ENCODE results near the gene ZDHHC8.

ZDHHC8 gene, protein sequence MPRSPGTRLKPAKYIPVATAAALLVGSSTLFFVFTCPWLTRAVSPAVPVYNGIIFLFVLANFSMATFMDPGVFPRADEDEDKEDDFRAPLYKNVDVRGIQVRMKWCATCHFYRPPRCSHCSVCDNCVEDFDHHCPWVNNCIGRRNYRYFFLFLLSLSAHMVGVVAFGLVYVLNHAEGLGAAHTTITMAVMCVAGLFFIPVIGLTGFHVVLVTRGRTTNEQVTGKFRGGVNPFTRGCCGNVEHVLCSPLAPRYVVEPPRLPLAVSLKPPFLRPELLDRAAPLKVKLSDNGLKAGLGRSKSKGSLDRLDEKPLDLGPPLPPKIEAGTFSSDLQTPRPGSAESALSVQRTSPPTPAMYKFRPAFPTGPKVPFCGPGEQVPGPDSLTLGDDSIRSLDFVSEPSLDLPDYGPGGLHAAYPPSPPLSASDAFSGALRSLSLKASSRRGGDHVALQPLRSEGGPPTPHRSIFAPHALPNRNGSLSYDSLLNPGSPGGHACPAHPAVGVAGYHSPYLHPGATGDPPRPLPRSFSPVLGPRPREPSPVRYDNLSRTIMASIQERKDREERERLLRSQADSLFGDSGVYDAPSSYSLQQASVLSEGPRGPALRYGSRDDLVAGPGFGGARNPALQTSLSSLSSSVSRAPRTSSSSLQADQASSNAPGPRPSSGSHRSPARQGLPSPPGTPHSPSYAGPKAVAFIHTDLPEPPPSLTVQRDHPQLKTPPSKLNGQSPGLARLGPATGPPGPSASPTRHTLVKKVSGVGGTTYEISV

DNA sequence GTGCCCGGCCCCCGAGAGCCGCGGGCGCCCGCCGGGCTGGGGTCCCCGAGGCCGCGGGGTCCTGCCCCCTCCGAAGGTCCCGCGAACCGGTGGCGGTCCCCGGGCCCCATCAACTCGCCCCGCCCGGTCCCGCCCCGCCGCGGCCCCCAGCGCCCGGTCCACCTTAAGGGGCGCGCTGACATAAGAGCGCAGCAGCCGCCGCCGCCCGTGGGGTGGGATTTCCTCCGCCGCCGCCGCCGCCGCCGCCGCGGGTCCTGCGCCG is at the start of gene ZDHHC8:
TSS of gene ZDHHC8 (plus strand) at position 208 of the 262 bp plus-strand sequence. CDS start 144 bp downstream, outside the sequence.
- no peak for DNase-seq (ENCODE audit: low read depth)

DNA sequence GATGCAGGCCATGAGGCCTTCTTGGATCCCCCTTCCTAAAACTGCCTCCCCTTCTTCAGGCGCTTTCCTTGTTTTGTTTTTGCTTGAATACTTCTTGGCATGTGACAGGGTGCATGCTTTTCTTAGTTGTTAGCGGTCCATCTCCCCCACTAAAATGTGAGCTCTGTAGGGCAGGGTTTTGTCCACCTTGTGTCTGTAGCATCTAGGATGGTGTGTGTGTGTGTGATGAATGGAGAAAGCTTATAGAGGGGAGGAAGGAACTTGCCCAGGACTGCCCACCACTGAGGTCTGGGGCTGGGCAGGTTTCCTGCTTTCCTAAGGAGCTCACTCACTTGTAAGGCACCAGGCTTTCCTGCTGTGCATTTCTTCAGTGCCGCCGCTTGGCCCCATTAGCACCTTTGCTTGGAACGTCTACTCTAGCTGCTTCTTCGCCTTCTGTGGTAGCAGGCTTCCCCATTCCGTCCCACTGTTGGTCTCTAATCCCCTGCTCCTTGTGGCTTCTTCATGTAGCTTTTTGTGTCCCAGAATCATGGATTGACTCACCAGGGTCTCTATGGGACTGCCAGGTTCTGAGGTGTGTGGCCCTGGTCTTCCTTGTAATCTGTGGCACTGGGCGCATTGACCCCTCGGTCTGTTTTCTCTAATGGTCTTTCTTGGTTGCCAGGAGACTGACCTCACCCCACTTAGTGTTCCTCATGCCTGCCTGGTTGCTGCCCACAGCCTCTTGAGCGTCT is 48.3 kb upstream of the ZDHHC8 start:
- DNase-seq (ENCODE audit: low read depth) = no peak

DNA sequence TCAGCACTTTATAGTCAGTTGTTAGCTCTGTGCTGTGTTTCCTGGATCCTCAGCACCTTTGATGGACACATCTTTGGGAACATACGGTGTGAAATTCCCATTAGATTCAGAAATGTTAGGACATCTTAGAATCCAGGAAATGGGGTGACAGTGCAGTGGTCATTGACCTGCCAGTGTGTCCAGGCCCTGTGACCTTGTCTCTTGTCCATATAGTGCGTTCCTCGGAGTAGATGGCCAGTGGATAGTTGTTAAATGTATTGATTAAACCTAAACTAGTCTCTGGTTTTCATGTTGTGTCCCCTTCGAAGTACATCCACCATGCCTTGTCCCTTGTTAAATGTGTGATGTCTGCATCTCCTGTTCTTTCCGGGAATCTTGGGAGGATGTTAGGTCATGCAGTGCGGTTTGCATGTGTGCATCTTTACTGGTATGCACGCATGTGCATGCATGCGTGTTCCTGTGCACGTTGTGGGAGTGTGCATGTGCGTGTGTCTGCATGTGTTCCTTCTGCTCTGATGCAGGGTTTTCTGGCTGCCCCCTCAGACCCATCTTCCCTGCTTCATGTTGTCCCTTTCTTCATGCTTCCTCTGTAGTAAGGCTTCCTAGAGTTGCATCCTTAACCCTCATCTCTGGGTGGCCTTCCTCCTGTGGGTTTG is 47.6 kb upstream of the ZDHHC8 start:
- no peak for DNase-seq (ENCODE audit: low read depth)

DNA sequence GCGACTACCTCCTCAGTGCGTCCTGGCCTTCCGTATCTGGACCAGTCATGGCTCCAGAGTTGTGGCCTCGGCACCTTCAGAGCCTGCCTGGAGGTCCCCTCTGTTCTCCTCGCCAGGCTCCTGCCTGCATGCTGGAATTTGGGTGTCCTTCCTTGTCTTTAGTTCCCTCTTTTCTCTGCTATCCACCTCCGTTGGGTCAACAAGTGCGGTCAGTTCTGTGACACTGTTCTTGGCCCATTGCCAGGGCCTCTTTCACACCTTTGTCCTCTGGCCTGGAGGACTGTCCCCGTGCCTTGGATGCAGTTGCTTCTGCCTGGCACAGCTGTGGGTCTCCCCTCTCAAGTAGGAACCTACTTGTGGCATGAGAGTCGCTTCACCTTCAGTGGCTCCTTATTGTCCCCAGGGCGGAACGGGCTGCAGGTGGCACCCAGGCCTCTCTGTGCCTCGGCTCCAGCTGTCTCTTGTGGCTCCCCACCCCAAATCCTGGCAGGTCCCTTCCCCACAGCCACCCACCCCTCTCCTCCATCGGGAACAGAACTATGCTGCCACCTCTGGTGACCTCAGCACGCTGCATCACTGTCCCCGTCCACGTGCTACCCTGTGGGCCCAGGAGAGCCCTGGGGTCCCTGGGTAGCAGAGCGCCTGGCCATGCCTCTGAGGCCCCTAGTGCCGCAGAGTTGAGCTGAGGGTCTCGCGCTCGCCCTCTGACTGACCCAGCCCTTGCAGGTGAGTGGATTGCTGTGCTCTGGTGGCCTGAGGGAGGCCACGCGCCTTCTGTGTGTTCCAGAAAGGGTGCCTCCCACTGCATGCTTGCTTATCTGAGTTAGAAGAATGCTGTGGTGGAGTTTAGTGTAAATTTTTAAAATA is 46.8 kb upstream of the ZDHHC8 start:
- DNase-seq (ENCODE audit: low read depth) = no peak

DNA sequence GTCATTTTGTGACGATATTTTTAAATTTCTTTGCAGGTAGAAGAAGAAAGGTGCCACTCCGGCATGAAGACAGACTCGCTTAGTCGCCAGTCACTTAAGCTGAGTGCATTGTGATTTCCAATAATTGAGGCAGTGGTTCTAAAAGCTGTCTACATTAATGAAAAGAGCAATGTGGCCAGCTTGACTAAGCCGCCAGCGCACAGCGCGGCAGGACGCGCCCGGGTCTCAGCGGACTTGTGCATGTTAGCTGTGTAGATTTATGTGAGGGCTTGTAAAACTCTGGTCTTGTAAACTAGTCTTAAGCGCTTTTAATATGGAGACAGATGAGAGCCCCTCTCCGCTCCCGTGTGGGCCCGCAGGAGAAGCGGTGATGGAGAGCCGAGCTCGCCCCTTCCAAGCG is 46.0 kb upstream of the ZDHHC8 start:
- DNase-seq (ENCODE audit: low read depth) = no peak

DNA sequence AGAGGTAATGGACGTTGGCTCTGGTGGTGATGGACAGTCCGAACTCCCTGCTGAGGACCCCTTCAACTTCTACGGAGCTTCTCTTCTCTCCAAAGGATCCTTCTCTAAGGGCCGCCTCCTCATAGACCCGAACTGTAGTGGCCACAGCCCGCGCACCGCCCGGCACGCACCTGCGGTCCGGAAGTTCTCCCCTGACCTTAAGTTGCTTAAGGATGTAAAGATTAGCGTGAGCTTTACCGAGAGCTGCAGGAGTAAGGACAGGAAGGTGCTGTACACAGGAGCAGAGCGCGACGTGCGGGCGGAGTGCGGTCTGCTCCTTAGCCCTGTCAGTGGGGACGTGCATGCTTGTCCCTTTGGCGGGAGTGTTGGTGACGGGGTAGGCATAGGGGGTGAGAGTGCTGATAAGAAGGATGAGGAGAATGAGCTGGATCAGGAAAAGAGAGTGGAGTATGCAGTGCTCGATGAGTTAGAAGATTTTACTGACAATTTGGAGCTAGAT is 45.5 kb upstream of the ZDHHC8 start:
- DNase-seq (ENCODE audit: low read depth) = no peak

DNA sequence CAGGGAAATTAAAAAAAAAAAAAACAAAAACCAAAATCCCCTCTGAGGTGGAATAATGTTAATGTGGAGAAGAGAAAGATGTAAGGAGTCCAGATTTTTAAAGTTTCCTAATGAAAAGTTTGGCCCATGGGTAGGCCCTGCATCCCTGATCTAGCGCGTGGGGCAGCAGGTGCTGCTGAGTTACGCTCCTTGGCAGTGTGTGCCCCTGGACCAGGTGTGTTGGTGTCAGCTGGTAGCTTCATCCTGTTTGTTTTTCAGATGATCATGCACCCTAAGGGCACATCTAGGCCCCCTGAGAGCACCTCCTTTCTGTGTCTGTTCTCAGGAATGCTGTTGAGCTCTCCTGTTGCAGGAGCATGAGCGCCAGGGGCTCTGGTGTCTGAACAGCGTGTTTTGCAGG is 44.8 kb upstream of the ZDHHC8 start:
- DNase-seq (ENCODE audit: low read depth) = no peak

DNA sequence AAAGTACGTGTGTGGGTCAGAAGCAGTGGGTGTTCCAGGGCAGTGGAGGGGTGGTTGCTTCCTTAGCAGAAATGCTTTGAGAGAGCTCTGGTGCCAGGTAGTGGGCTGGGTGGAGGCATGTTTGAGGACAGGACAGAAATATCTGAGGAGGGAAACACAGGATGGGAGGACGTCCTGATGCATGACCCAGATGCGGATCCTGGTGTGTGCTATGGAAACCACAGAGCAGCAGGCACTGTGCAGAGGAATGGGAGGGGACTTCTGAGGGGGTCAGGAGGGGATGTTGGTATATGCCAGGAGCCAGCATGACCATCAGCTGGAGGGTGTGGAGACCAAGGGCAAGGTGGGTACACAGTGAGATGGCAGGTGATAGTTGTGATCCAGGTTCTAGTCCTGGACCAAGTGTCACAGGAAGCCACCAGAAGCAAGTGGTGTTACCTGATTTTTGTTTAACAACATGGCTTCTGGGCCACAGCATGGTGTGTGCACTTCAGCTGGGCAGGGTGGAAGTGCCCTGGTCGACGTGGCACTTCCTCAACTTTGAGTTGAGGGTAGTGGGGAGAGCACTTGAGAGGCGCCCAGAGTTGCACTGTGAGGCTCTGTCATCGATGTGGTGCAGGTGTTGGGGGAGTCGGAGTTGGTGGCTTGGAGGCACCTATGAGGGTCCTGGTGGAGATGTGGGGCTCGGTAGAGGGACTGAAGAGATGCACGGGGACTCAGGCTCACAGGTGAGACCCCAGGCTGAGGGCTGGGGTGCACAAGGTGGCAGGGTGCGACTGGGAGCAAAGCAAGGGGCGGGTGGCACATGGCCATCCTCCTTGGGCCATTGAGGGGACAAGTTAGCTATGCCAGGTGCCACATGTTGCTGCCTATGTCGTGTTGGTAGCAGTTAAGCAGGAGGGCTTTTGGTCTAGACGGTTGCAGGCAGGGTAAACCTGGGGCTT is 44.0 kb upstream of the ZDHHC8 start:
- DNase-seq (ENCODE audit: low read depth) = no peak

DNA sequence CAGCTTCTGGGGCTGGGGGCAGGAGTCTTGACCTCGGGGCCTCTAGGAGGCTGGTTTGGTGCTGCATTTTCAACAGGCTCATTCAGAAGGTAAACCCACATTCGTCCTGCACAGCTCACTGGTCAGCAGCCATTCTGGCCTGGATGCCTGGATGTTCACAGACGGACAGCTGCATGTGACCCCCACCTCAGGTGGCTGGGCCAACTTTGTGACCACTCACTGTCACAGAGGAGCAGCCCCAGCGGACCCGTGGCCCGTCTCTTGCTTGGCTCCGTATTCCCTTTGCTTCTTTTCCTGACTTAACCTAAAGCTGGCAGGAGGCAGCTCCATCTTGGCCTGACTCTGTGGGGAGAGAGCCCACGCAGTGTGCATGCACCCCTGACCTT is 43.3 kb upstream of the ZDHHC8 start:
- DNase-seq (ENCODE audit: low read depth) = no peak

DNA sequence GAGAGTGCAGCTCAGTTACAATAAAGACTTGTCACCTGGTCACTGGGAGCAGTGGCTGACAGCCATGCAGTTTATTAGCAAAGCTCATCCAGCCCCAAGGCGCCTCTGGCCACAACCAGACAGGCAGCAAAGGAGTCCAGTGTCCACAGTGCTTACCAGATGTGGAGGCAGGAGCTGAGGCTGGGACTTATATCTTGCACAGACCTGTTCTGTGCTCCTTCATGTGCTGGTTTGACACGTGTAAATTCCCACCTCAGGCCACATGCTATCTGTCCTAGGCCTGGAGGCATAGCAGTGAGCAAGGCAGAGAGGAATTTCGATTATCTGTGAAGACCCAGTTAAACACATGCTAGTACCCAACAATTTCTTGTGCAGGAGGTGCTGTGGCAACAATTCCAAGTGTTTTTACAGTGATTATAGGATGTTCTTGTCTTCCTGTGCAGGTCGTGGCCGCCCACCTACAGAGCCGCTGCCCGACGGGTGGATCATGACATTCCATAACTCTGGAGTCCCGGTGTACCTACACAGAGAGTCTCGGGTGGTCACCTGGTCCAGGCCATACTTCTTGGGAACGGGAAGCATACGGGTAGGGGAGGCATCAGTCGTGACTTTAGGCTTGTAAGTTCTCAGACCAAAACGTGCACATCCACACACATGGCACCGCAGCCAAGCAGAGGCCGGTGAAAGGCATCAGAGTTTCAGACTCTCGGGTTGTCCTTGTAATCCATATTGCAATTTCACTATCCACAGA is 42.2 kb upstream of the ZDHHC8 start:
- DNase-seq (ENCODE audit: low read depth) = no peak

DNA sequence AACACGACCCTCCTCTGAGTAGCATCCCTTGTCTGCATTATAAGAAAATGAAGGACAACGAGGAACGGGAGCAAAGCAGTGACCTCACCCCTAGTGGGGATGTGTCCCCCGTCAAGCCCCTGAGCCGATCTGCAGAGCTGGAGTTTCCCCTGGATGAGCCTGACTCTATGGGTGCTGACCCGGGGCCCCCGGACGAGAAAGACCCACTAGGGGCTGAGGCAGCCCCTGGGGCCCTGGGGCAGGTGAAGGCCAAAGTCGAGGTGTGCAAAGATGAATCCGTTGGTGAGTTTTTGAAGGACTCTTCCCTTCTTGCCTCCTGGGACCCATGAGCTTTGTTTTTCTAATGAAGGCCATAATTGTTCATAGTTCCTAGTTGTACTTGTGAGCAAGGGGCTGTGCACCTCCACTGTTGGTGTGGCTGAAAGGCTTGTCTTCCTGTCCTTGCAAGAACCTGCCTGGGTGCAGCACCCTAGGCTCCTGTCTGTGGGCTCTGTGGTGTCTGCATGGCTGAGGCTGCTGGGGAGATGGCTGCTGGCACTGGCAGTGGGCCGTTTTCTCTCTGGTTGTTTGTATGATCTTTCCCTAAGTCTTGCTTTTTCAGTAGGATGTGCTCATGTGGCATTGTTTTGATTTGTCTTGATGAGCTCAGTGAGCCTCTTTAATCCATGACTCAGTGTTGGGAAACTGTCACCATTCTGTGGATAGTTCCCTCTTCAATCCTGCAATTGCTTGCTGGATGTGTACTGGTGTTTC is 41.5 kb upstream of the ZDHHC8 start:
- DNase-seq (ENCODE audit: low read depth) = peak; percentile 53

DNA sequence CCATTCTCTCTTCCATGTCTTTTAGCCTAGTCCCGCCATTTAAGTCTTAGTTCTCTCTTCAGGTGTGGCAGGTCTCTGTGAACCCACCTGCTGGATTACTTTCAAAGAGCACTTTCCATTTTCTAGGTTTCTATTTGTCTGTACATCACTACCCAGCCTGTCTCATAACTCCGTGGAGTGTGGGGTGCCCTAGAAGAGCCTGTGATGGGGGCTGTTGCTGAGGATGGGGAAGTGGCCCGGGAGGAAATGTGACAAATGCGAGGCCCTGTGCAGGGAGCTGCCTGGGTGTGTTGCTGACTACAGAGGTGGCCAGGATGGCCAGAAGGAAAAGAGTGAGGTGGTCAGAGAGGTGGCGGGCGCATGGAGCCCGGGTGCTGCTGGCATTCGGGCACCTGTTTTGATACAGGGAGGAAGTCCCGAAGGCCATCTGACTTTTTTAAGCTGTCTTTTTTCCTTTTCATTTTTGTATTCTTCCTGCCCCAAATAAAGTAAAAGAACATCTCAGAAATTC is 40.8 kb upstream of the ZDHHC8 start:
- DNase-seq (ENCODE audit: low read depth) = no peak

DNA sequence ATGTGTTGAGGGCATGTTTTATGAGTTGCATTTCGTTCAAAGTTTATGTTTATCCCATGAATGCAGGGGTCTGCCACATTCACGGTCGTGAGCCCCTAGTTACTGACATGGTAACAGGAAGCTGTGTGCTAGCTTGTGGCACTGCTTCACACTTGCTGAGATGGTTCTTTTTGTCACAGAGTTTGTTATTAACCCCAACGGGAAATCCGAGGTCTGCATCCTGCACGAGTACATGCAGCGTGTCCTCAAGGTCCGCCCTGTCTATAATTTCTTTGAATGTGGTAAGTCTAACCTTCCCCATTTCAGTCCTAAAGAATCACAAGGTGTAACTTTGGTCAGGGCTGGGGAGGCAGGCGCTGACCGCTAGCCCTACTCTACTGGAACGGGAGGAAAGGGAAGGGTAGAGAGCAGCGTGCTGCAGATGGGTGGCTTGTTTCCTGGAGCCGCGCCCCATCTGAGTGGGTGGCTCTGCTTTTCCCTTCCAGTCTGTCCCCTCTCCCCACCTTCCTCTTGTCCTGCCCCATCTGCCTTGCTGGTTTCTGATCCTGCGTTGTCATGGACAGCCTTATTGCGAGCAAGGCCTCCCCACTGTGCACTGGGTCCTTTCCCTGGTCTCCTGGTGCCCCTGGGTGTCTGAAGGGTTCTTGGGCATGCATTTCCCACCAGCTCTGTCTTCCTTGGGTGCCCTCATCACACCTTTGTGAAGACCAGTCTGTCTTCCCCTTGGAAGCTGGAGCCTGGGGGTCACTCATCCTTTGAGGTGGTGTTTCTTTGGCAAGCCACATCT is 39.7 kb upstream of the ZDHHC8 start:
- no peak for DNase-seq (ENCODE audit: low read depth)

DNA sequence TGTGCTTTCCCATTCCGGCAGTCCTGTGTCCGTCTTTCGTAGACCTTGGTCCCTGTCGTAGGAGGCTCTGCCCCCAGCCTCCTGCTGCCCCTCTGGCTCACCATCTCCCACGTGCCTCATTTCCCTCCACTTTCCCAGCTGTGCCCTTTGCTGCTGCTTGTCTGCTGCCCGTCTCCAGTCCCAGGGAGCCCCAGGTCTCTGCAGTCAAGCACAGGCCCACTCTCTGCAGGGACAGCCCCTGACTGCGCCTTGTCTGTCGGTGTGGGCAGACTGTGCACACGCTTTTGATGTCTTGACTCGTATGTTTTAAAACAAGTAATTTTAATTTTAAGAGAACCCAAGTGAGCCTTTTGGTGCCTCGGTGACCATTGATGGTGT is 39.1 kb upstream of the ZDHHC8 start:
- no peak for DNase-seq (ENCODE audit: low read depth)

DNA sequence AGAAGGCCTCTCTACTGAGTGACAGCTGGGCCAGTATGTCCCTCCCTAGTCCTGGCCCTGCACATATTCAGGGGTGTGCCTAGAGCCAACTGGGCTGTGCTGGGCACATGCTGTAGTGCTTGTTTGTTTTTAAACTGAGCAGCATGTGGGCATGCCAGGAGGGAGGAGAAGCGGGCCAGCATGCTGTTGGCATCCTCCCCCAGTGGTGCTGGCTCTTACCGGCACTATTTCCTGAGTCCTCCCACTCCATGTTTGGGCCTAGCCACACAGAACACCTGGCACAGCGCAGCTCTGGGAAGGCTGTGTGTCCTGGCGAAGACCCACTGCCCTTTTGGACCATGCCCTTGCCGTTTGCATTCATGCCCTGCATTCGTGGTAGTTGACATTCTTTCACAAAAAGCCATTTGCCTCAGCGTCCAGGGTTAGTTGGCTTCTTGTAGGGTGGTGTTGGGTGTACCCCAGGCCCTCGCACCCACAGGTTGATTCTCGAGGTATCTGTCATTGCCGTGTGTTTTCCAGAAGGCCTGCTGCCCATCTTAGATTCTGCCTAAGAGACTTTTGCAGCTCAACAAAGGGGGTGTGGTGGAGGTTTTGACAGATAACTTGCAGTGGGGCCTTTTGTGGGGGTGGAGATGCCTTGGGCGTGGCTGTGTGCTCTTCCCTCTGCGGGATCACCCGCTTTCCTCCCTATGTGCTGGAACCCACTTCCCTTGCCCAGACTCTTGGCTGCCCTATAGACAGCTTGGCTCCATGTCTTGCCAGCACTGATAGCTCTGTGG is 38.0 kb upstream of the ZDHHC8 start:
- DNase-seq (ENCODE audit: low read depth) = no peak

DNA sequence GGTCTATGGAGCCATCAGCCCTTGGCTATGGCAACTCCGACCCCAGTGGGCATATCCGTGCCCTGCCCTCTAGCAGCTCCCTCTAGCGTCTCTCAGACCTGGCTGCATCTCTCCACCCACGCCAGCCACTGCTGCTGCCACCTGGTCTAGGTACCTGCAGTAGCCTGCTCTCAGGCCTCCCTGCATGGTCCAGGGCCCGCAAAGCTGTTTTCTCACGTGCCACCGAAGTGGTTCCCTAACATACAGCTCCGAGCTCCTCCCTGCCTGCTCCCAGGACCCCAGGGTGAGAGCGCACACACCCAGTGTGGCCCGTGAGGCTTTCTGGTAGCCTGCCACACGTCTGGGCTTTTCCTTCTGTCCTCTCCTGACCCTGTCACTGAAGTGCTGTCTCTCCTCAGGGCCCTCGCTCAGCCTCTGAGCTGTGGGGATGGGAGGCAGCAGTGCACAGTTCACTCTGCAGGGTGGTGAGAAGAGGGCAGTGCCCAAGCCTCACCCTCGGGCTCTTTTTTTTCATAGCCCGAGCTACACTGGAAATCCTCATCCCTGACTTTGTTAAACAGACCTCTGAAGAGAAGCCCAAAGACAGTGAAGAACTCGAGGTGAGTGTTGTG is 37.3 kb upstream of the ZDHHC8 start:
- no peak for DNase-seq (ENCODE audit: low read depth)

DNA sequence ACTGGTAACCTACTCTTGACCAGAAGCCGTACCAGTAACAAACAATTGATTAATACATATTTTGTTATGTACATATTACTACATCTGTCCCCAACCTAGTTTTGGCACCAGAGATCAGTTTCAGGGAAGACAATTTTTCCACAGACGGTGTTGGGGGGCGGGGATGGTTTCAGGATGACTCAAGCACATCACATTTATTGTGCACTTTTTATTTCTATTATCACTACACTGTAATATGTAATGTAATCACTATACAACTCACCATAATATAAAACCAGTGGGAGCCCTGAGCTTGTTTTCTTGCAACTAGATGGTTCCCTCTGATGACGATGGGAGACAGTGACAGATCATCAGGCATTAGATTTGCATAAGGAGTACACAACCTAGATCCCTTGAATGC is 36.1 kb upstream of the ZDHHC8 start:
- no peak for DNase-seq (ENCODE audit: low read depth)
